ENCODE results near the gene PALD1. TPM values are rescaled to one million over a fixed set of nuclear protein-coding genes. Genes with fewer than 3 reads are reported as not detected.

The PALD1 gene
- total and polyA plus RNA-seq, 2 of the 4 experiments (the other 2 are of a cell fraction), result 0.12 to 0.18 TPM

GRCh38 chr10:70602665-70603448 is 124.3 kb downstream of the PALD1 start, which contains the start of gene PRF1:
Gene PRF1 (minus strand): TSS chr10:70602741. CDS start chr10:70600902, 1,839 bp downstream.
- no peak within 1 kb of the TSS for H3K27ac ChIP-seq (ENCODE audit: insufficient read depth, low read length)
- H3K18ac ChIP-seq (ENCODE audit: low read depth, low read length), result no peak within 1 kb of the TSS
- BruUV-seq (replicated peaks), result no TSS peak
- H3K56ac ChIP-seq (ENCODE audit: extremely low read depth, insufficient read depth, low read length), result no peak within 1 kb of the TSS
- no peak within 1 kb of the TSS for H2BK120ac ChIP-seq (ENCODE audit: low read depth, low read length)
- H2AFZ ChIP-seq (replicated peaks; ENCODE audit: low read length, poor library complexity), result no peak within 1 kb of the TSS
- no peaks in the 10 kb centered on the region for H3K36me3 ChIP-seq (ENCODE audit: control insufficient read depth, insufficient read depth, low read length)
- H3K4ac ChIP-seq (ENCODE audit: low read depth, low read length), result no peak within 1 kb of the TSS
- no peak within 1 kb of the TSS for H2BK15ac ChIP-seq (ENCODE audit: low read depth, low read length)
- POLR2A ChIA-PET (ENCODE audit: unreplicated experiment), result no interaction called here
- 95% methylated on average over 4 of the region's 21 CpGs; no CpG with 5 or more reads in 1 of the 2 experiments for WGBS, 2 experiments (ENCODE audit: extremely low coverage in 2 of 2, insufficient read length in 1 of 2)
- H4K91ac ChIP-seq (ENCODE audit: insufficient read depth, low read depth, low read length), result no peak within 1 kb of the TSS
- no peaks in the 10 kb centered on the region for H3K9me1 ChIP-seq (ENCODE audit: insufficient read depth, low read length)
- H4K8ac ChIP-seq (ENCODE audit: low read depth in 2 of 2, low read length in 2 of 2), result no peak within 1 kb of the TSS
- no peak within 1 kb of the TSS for H2BK20ac ChIP-seq (ENCODE audit: low read depth, low read length)
- H2BK5ac ChIP-seq (ENCODE audit: low read depth, low read length, poor library complexity, severe bottlenecking), result no peak within 1 kb of the TSS
- no peak within 1 kb of the TSS for H3K9ac ChIP-seq (ENCODE audit: low read depth, low read length)
- H3K4me2 ChIP-seq (ENCODE audit: low read depth, low read length), result no peak within 1 kb of the TSS
- H3K79me1 ChIP-seq (ENCODE audit: low read depth in 1 of 2, low read length in 2 of 2), result no peaks in the 10 kb centered on the region
- intact Hi-C loops (cut with micrococcal nuclease) (no loop called here), in situ Hi-C loops (cut with MboI; ENCODE audit: low sequenced_read_pairs) (no loop called here), dilution Hi-C loops (cut with HindIII; ENCODE audit: low sequenced_read_pairs, unreplicated experiment) (no loop called here)
- H3K27me3 ChIP-seq (ENCODE audit: control insufficient read depth, insufficient read depth, low read length), result peaks cover 18% of the 10 kb centered on the region
- H3K9me3 ChIP-seq (ENCODE audit: control insufficient read depth, insufficient read depth, low read length), result peaks cover 1% of the 10 kb centered on the region; the same call in 1 of the 2 replicates
- ATAC-seq (ENCODE audit: low read depth) (no peak), DNase-seq (no peak)
- no peak within 1 kb of the TSS for H4K5ac ChIP-seq (ENCODE audit: low read depth, low read length)
- CTCF ChIA-PET, result interaction anchor here (0.6 kb wide), 1 partner anchor 13 kb away, joined by 4 read pairs; no protein-coding TSS in a partner anchor
- TF ChIP-seq BHLHE40 (IDR thresholded peaks at IDR 0.05; ENCODE audit: low read depth, low read length), result no peak
- H4K20me1 ChIP-seq (ENCODE audit: insufficient read depth, low read length), result no peaks in the 10 kb centered on the region
- H3K14ac ChIP-seq (replicated peaks; ENCODE audit: low read depth, low read length), result no peak within 1 kb of the TSS
- H3K4me3 ChIP-seq (ENCODE audit: insufficient read depth, low read depth, low read length), result no peak within 1 kb of the TSS
- H2AK5ac ChIP-seq (ENCODE audit: low read depth, low read length), result no peak within 1 kb of the TSS
- no peak within 1 kb of the TSS for H3K23ac ChIP-seq (ENCODE audit: low read depth, low read length)
- no peak within 1 kb of the TSS for H2AK9ac ChIP-seq (replicated peaks; ENCODE audit: low read depth, low read length, poor library complexity)
- no peaks in the 10 kb centered on the region for H3K4me1 ChIP-seq (ENCODE audit: control insufficient read depth, insufficient read depth, low read length)

All from IMR-90 (cell line).